22Rv1 (cell line): ENCODE results near the gene SNUPN.

Source experiments
- CTCF ChIP-seq: fragments of 450-650 bp; IDR thresholded peaks from 2 replicates; pipeline ENCODE4 v1.5.1; 2017; ENCODE audit warnings: mild to moderate bottlenecking
- ZFX ChIP-seq: fragments of 450-650 bp; IDR thresholded peaks from 2 replicates; pipeline ENCODE4 v1.6.1; 2017; ENCODE audit warnings: antibody characterized with exemption, borderline replicate concordance

GRCh38 chr15:75631935-75632334 lies 6.4 kb upstream of the SNUPN start:
- no peak for TF ChIP-seq CTCF
- no peak for TF ChIP-seq ZFX
